Gastroesophageal sphincter (tissue), 3 donors: Measurements from ENCODE around the gene NEIL1.
"Not testable (repeated sequence)": the region's sequence is repeated elsewhere in the genome, so short reads cannot be mapped to it uniquely, and the experiment has no call there.

Source experiments
- EP300 ChIP-seq: sonication (generic); formaldehyde crosslinking; IDR thresholded peaks from one replicate; pipeline ENCODE4 v1.6.1; 2017; ENCODE audit warnings: antibody characterized with exemption, mild to moderate bottlenecking
- POLR2A ChIP-seq, 2 donors: fragments of 450-650 bp; IDR thresholded peaks; one replicate each; pipeline ENCODE4 v1.6.1; 2017; ENCODE audit warnings: antibody characterized with exemption in 2 of 2, mild to moderate bottlenecking in 2 of 2, moderate library complexity in 1 of 2
- POLR2AphosphoS5 ChIP-seq: sonication (generic); formaldehyde crosslinking; IDR thresholded peaks from one replicate; pipeline ENCODE4 v1.6.1; 2017; ENCODE audit warnings: antibody characterized with exemption
- TF ChIP-seq, protein P1 (sequence below), 4 experiments: fragments of 200-600 bp in 2 of 4; fragments of 450-650 bp in 2 of 4; sonication (generic) in 1 of 4; IDR thresholded peaks; one replicate each; pipeline ENCODE4 v1.5.1; 2017 to 2019; ENCODE audit warnings: antibody characterized with exemption in 4 of 4, mild to moderate bottlenecking in 2 of 4, moderate library complexity in 2 of 4

GRCh38 chr15:75312548-75312947, 34.3 kb upstream of the NEIL1 start:
- TF ChIP-seq, protein P1, sequence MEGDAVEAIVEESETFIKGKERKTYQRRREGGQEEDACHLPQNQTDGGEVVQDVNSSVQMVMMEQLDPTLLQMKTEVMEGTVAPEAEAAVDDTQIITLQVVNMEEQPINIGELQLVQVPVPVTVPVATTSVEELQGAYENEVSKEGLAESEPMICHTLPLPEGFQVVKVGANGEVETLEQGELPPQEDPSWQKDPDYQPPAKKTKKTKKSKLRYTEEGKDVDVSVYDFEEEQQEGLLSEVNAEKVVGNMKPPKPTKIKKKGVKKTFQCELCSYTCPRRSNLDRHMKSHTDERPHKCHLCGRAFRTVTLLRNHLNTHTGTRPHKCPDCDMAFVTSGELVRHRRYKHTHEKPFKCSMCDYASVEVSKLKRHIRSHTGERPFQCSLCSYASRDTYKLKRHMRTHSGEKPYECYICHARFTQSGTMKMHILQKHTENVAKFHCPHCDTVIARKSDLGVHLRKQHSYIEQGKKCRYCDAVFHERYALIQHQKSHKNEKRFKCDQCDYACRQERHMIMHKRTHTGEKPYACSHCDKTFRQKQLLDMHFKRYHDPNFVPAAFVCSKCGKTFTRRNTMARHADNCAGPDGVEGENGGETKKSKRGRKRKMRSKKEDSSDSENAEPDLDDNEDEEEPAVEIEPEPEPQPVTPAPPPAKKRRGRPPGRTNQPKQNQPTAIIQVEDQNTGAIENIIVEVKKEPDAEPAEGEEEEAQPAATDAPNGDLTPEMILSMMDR (IDR thresholded peaks at IDR 0.05), result not testable (repeated sequence)
- TF ChIP-seq POLR2A (IDR thresholded peaks at IDR 0.05); POLR2AphosphoS5; EP300: not testable (repeated sequence)
